ENCODE data around the gene RNF223.

DNA sequence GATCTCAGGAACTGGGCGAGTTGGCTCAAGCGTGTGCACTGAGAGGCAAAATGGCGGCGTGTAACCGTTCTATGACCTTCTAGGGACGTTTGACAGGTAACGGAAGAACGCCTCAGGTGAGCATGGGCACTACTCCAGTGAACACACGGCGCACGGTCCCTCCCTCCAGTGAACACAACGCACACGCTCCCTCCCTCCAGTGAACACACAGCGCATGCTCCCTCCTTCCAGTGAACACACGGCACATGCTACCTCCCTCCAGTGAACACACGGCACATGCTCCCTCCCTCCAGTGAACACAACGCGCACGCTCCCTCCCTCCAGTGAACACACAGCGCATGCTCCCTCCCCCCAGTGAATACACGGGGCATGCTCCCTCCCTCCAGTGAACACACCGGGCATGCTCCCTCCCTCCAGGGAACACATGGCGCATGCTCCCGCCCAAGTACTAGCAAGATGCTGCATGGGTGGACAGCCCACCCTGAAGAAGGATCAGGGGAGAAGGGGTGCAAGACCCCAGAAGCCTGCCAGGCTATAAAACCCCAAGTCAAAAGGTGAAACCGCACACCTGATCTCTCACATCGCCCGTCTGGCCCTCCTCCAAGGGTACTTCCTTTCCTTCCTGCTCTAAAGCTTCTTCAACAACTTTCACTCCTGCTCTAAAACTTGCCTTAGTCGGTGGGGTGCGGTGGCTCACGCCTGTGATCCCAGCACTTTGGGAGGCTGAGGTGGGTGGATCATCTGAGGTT, 38.3 kb upstream of the RNF223 start:
- TF ChIP-seq POLR2A (IDR thresholded peaks at IDR 0.05) = no peak
- TF ChIP-seq, protein P1, sequence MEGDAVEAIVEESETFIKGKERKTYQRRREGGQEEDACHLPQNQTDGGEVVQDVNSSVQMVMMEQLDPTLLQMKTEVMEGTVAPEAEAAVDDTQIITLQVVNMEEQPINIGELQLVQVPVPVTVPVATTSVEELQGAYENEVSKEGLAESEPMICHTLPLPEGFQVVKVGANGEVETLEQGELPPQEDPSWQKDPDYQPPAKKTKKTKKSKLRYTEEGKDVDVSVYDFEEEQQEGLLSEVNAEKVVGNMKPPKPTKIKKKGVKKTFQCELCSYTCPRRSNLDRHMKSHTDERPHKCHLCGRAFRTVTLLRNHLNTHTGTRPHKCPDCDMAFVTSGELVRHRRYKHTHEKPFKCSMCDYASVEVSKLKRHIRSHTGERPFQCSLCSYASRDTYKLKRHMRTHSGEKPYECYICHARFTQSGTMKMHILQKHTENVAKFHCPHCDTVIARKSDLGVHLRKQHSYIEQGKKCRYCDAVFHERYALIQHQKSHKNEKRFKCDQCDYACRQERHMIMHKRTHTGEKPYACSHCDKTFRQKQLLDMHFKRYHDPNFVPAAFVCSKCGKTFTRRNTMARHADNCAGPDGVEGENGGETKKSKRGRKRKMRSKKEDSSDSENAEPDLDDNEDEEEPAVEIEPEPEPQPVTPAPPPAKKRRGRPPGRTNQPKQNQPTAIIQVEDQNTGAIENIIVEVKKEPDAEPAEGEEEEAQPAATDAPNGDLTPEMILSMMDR (IDR thresholded peaks at IDR 0.05) = no peak
